H9 (cell line): ENCODE data around the gene ERVW-1. TPM values are rescaled to one million over a fixed set of nuclear protein-coding genes. Genes with fewer than 3 reads are reported as not detected.

Experiments used
- DNase-seq: peaks from one replicate; pipeline ENCODE4 v3.0.0-alpha.2; 2017
- H2AFZ ChIP-seq: one replicate; pipeline ENCODE4 v1.6.1; 2013; ENCODE audit warnings: mild to moderate bottlenecking, low read length, control low read depth, moderate library complexity
- H2AK5ac ChIP-seq: 2 replicates; pipeline ENCODE4 v1.6.1; 2013; ENCODE audit warnings: low read length, control low read depth, mixed read lengths; ENCODE audit not compliant: insufficient read length
- H2BK120ac ChIP-seq: one replicate; pipeline ENCODE4 v1.6.1; 2013; ENCODE audit warnings: low read depth, mild to moderate bottlenecking, low read length, control low read depth, inconsistent platforms; ENCODE audit not compliant: poor library complexity, severe bottlenecking
- H2BK12ac ChIP-seq: 2 replicates; pipeline ENCODE4 v1.6.1; 2013; ENCODE audit warnings: low read length, control low read depth, mixed read lengths, low read depth; ENCODE audit not compliant: insufficient read length
- H2BK15ac ChIP-seq: 2 replicates; pipeline ENCODE4 v1.6.1; 2013; ENCODE audit warnings: low read depth, low read length, control low read depth
- H2BK20ac ChIP-seq: one replicate; pipeline ENCODE4 v1.6.1; 2013; ENCODE audit warnings: low read depth, mild to moderate bottlenecking, low read length, control low read depth, inconsistent platforms; ENCODE audit not compliant: poor library complexity, severe bottlenecking
- H2BK5ac ChIP-seq: 2 replicates; pipeline ENCODE4 v1.6.1; 2013; ENCODE audit warnings: low read length, control low read depth, mixed read lengths; ENCODE audit not compliant: insufficient read length
- H3K14ac ChIP-seq: 2 replicates; pipeline ENCODE4 v1.6.1; 2013; ENCODE audit warnings: low read length, control low read depth; ENCODE audit not compliant: insufficient read depth
- H3K18ac ChIP-seq: 2 replicates; pipeline ENCODE4 v1.6.1; 2013; ENCODE audit warnings: low read depth, mild to moderate bottlenecking, mixed read lengths, low read length, control low read depth; ENCODE audit not compliant: insufficient read length
- H3K23ac ChIP-seq: 2 replicates; pipeline ENCODE4 v1.6.1; 2013; ENCODE audit warnings: low read length, control low read depth, mixed read lengths, low read depth; ENCODE audit not compliant: insufficient read length
- H3K23me2 ChIP-seq: 2 replicates; pipeline ENCODE4 v1.6.1; 2013; ENCODE audit warnings: low read depth, mild to moderate bottlenecking, mixed read lengths, low read length, control low read depth; ENCODE audit not compliant: insufficient read length, poor library complexity, severe bottlenecking
- H3K27ac ChIP-seq: 2 replicates; pipeline ENCODE4 v1.5.1; 2013; ENCODE audit warnings: low read length, control low read depth, mixed read lengths, low read depth; ENCODE audit not compliant: insufficient read length
- H3K27me3 ChIP-seq: 2 replicates; pipeline ENCODE4 v1.6.1; 2013; ENCODE audit warnings: low read length, control low read depth, inconsistent platforms; ENCODE audit not compliant: insufficient read depth
- H3K4ac ChIP-seq: 2 replicates; pipeline ENCODE4 v1.6.1; 2013; ENCODE audit warnings: low read depth, mild to moderate bottlenecking, control low read depth, inconsistent platforms, low read length, moderate library complexity
- H3K4me1 ChIP-seq: 2 replicates; pipeline ENCODE4 v1.6.1; 2013; ENCODE audit warnings: low read length, control low read depth, inconsistent platforms; ENCODE audit not compliant: insufficient read depth
- H3K4me2 ChIP-seq: 2 replicates; pipeline ENCODE4 v1.6.1; 2013; ENCODE audit warnings: low read length, control low read depth, mixed read lengths; ENCODE audit not compliant: insufficient read length, insufficient read depth
- H3K56ac ChIP-seq: 2 replicates; pipeline ENCODE4 v1.6.1; 2013; ENCODE audit warnings: low read depth, mild to moderate bottlenecking, mixed read lengths, low read length, control low read depth; ENCODE audit not compliant: insufficient read length
- H3K79me1 ChIP-seq: 2 replicates; pipeline ENCODE4 v1.6.1; 2013; ENCODE audit warnings: low read depth, mild to moderate bottlenecking, moderate library complexity, low read length, control low read depth, inconsistent platforms; ENCODE audit not compliant: insufficient read depth, poor library complexity, severe bottlenecking
- H3K79me2 ChIP-seq: 2 replicates; pipeline ENCODE4 v1.6.1; 2013; ENCODE audit warnings: low read length, control low read depth, inconsistent platforms; ENCODE audit not compliant: insufficient read depth
- H3K9ac ChIP-seq: 2 replicates; pipeline ENCODE4 v1.6.1; 2013; ENCODE audit warnings: low read length, control low read depth, mixed read lengths; ENCODE audit not compliant: insufficient read length; ENCODE audit errors: extremely low read depth
- H3K9me3 ChIP-seq: one replicate; pipeline ENCODE4 v1.6.1; 2013; ENCODE audit warnings: low read depth, low read length, inconsistent platforms; ENCODE audit not compliant: control insufficient read depth
- H3T11ph ChIP-seq: one replicate; pipeline ENCODE4 v1.6.1; 2013; ENCODE audit warnings: mild to moderate bottlenecking, low read length, control low read depth, inconsistent platforms
- H4K20me1 ChIP-seq: one replicate; pipeline ENCODE4 v1.6.1; 2013; ENCODE audit not compliant: control insufficient read depth, insufficient read length, insufficient read depth
- H4K5ac ChIP-seq: 2 replicates; pipeline ENCODE4 v1.6.1; 2013; ENCODE audit warnings: low read depth, mild to moderate bottlenecking, mixed read lengths, low read length, control low read depth; ENCODE audit not compliant: insufficient read length
- H4K8ac ChIP-seq: replicated peaks from 2 replicates; pipeline ENCODE4 v1.6.1; 2013; ENCODE audit warnings: low read length, control low read depth, mixed read lengths, low read depth; ENCODE audit not compliant: insufficient read length
- H4K91ac ChIP-seq: 2 replicates; pipeline ENCODE4 v1.6.1; 2013; ENCODE audit warnings: low read depth, mild to moderate bottlenecking, moderate library complexity, mixed read lengths, low read length, control low read depth; ENCODE audit not compliant: insufficient read length
- H3K27ac Mint-ChIP-seq, 3 experiments: 2 replicates in 2 of 3; 3 replicates in 1 of 3; pipeline ENCODE4 v1.8.0; 2020 to 2021; ENCODE audit warnings: mixed read lengths in 3 of 3, mild to moderate bottlenecking in 1 of 3, moderate library complexity in 1 of 3
- H3K27me3 Mint-ChIP-seq: 2 replicates; pipeline ENCODE4 v1.8.0; 2021; ENCODE audit warnings: low read depth, mild to moderate bottlenecking, moderate library complexity, mixed read lengths
- H3K36me3 Mint-ChIP-seq, 3 experiments: 2 replicates in 2 of 3; 3 replicates in 1 of 3; pipeline ENCODE4 v1.8.0; 2020 to 2021; ENCODE audit warnings: low read depth in 3 of 3, mixed read lengths in 3 of 3; ENCODE audit not compliant: insufficient read depth in 1 of 3
- H3K4me1 Mint-ChIP-seq, 2 experiments: 2 replicates each; pipeline ENCODE4 v1.8.0; 2020; ENCODE audit warnings: mixed read lengths in 2 of 2
- H3K4me3 Mint-ChIP-seq, 2 experiments: 2 replicates in 1 of 2; 3 replicates in 1 of 2; pipeline ENCODE4 v1.8.0; 2020 to 2021; ENCODE audit warnings: mild to moderate bottlenecking in 2 of 2, mixed read lengths in 2 of 2, moderate library complexity in 1 of 2
- H3K9me3 Mint-ChIP-seq, 2 experiments: 2 replicates in 1 of 2; 3 replicates in 1 of 2; pipeline ENCODE4 v1.8.0; 2020; ENCODE audit warnings: mild to moderate bottlenecking in 2 of 2, mixed read lengths in 2 of 2, moderate library complexity in 1 of 2
- CTCF ChIP-seq: fragments of 200-600 bp; sonication (generic); conservative IDR thresholded peaks from 3 replicates; pipeline ENCODE4 v1.8.0; 2021; ENCODE audit warnings: antibody characterized with exemption, mild to moderate bottlenecking
- WGBS: extraction: QIAGEN DNeasy Blood & Tissue Kit; methylation state at CpG from one replicate; pipeline ENCODE4 v1.1.7; 2013; ENCODE audit warnings: missing lambda C conversion rate, low lambda C conversion rate, mixed read lengths; ENCODE audit not compliant: insufficient read length; ENCODE audit errors: extremely low coverage; 5-methylcytosine and 5-hydroxymethylcytosine counted together
- total RNA-seq: library from RNA; stranded (reverse); gene quantifications from 2 replicates; pipeline ENCODE4 v1.2.1, GENCODE V29; 2021

ERVW-1 gene
- total RNA-seq, 1 experiment from 2014 or later: not detected

- Mint-ChIP-seq H3K4me1 (peaks cover 7 to 12% of the 10 kb centered on the region in 2 experiments), H3K36me3 (no peaks in the 10 kb centered on the region), H3K4me3 (no peak overlapping the region; a peak in 1 of 5 replicates), H3K9me3 (no peaks in the 10 kb centered on the region), H3K27me3 (peaks cover 1% of the 10 kb centered on the region; the same call in 1 of the 2 replicates), H3K27ac (no peak overlapping the region; a peak in 1 of 7 replicates)
- Histone ChIP-seq H3T11ph (no peak overlapping the region), H3K4me2 (no peak overlapping the region), H4K91ac (no peak overlapping the region), H3K23ac (no peak overlapping the region), H4K20me1 (no peaks in the 10 kb centered on the region), H3K18ac (no peak overlapping the region), H3K23me2 (no peaks in the 10 kb centered on the region), H2BK15ac (no peak overlapping the region), H3K27me3 (no peaks in the 10 kb centered on the region), H2BK20ac (no peak overlapping the region), H2AFZ (no peak overlapping the region), H2BK120ac (no peak overlapping the region), H2BK12ac (no peak overlapping the region), H2BK5ac (no peak overlapping the region), H3K9ac (no peak overlapping the region), H4K5ac (no peak overlapping the region), H3K9me3 (no peaks in the 10 kb centered on the region), H3K79me2 (no peaks in the 10 kb centered on the region), H3K14ac (no peak overlapping the region), H4K8ac (no peak overlapping the region), H3K79me1 (no peaks in the 10 kb centered on the region), H3K56ac (no peak overlapping the region), H3K27ac (no peak overlapping the region), H2AK5ac (no peak overlapping the region), H3K4ac (no peak overlapping the region; the same call in 1 of the 2 replicates), H3K4me1 (no peaks in the 10 kb centered on the region; the same call in 1 of the 2 replicates)
- TF ChIP-seq CTCF: no peak
- WGBS: no CpG with 5 or more reads among the region's 4 CpGs
- DNase-seq: no peak
Measured at GRCh38 chr7:92478711-92479110, 965 bp upstream of the ERVW-1 start.
